ENCODE measurements around the gene PCSK5.

Gene PCSK5

GRCh38 chr9:75983319-75984045 lies 93.0 kb downstream of the PCSK5 start:
- ChIA-PET POLR2A (no interaction called here), CTCF (no interaction called here)
- no peak for DNase-seq (ENCODE audit: low read depth, low spot score)
- no peak overlapping the region for H3K4me3 ChIP-seq (ENCODE audit: low read depth, low read length)
- TF ChIP-seq CTCF (IDR thresholded peaks at IDR 0.05; ENCODE audit: insufficient read depth, low read length, missing control alignments) = no peak

DNA sequence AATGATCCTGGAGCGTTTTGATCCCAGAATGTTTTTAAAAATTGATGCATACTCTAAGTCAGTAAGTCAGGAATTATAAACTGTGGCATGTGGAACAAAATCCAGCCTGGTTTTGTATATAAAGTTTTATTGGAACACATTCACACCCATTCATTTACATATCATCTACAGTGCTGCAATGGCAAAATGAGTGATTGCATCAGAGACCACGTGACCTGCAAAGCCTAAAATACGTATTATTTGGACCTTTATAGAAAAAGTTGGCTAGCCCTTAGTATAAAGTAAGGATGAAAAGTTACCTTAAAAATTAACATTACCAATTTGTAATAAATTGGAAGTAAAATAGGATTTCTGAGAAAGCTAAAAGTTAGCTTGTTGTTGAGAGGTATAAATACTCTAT lies 95.0 kb downstream of the PCSK5 start:
- DNase-seq (ENCODE audit: low read depth, low spot score) = no peak
- no peak for TF ChIP-seq CTCF (IDR thresholded peaks at IDR 0.05; ENCODE audit: insufficient read depth, low read length, missing control alignments)
- ChIA-PET CTCF (no interaction called here), POLR2A (no interaction called here)
- no peak overlapping the region for H3K4me3 ChIP-seq (ENCODE audit: low read depth, low read length)

GRCh38 chr9:75988663-75989062 lies 98.2 kb downstream of the PCSK5 start:
- ChIA-PET CTCF (interaction anchor here (1.3 kb wide), 1 partner anchor 9 kb away, joined by 5 read pairs; no protein-coding TSS in a partner anchor), POLR2A (no interaction called here)
- TF ChIP-seq CTCF (IDR thresholded peaks at IDR 0.05; ENCODE audit: insufficient read depth, low read length, missing control alignments) = no peak
- DNase-seq (ENCODE audit: low read depth, low spot score) = no peak
- no peak overlapping the region for H3K4me3 ChIP-seq (ENCODE audit: low read depth, low read length)

GRCh38 chr9:75990156-75990555 lies 99.7 kb downstream of the PCSK5 start:
- DNase-seq (ENCODE audit: low read depth, low spot score) = no peak
- no peak overlapping the region for H3K4me3 ChIP-seq (ENCODE audit: low read depth, low read length)
- CTCF ChIA-PET = no interaction called here
- POLR2A ChIA-PET = no interaction called here
- no peak for TF ChIP-seq CTCF (IDR thresholded peaks at IDR 0.05; ENCODE audit: insufficient read depth, low read length, missing control alignments)

- ChIA-PET CTCF (no interaction called here), POLR2A (no interaction called here)
- no peak for DNase-seq (ENCODE audit: low read depth, low spot score)
- TF ChIP-seq CTCF (IDR thresholded peaks at IDR 0.05; ENCODE audit: insufficient read depth, low read length, missing control alignments) = no peak
- no peak overlapping the region for H3K4me3 ChIP-seq (ENCODE audit: low read depth, low read length)
Observed at GRCh38 chr9:75990576-75991304, 100.3 kb downstream of the PCSK5 start.

DNA sequence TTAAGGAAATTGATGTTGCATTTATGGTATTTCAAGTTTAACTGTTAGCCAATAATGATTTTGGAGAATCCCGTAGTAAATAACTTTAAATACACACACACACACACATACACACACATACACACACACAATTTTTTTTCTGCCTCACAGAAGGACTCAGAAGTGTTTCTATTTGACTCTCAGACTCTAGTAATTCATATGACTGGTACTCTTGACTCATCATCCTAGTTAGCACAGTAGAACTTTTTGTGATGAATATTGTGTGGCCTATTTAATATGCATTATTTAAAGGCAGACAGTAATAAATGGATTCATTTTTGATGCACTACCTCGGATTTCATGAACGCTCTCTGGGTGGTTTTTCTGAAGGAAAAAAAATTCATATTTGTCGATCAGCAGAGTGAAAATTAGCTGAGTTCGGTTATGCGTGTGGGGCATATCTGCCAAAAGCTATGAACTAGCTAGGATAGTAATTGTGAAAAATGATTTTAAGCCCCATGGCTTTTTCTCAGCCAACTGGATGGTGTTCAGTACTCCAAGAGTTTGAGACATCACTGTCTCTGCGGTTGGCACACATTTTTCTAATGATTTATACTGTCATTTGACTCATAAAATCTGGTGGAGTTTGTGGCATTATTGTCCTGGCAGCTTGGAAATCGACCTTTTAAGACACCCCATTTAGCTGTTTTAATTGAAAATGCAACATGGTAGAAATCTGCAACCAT lies 102.2 kb downstream of the PCSK5 start:
- ChIA-PET POLR2A (no interaction called here), CTCF (interaction anchor here (0.7 to 0.8 kb wide), 2 partner anchors 13 to 923 kb away, joined by 3 read pairs; no protein-coding TSS in a partner anchor)
- no peak overlapping the region for H3K4me3 ChIP-seq (ENCODE audit: low read depth, low read length)
- no peak for DNase-seq (ENCODE audit: low read depth, low spot score)
- TF ChIP-seq CTCF (IDR thresholded peaks at IDR 0.05; ENCODE audit: insufficient read depth, low read length, missing control alignments) = no peak

Data from AG04449 (cell line).